Astrocyte (in vitro differentiated cells and primary cell): ENCODE results near the gene BAIAP3.

Source experiments
- CTCF ChIP-seq: IDR thresholded peaks from 2 replicates; pipeline ENCODE4 v1.5.1; 2011; ENCODE audit warnings: low read depth, mild to moderate bottlenecking, inconsistent platforms, low read length, moderate library complexity; ENCODE audit not compliant: insufficient read depth
- EZH2 ChIP-seq: IDR thresholded peaks from 2 replicates; pipeline ENCODE4 v1.6.1; 2012; ENCODE audit warnings: mild to moderate bottlenecking, low read length, inconsistent platforms; ENCODE audit not compliant: insufficient read depth

GRCh38 chr16:1315081-1316032, 18.1 kb upstream of the BAIAP3 start:
- TF ChIP-seq CTCF (no peak), EZH2 (no peak)
